RPMI8226 (cell line): ENCODE measurements around the gene DUSP22.
"Not testable (repeated sequence)": the region's sequence is repeated elsewhere in the genome, so short reads cannot be mapped to it uniquely, and the experiment has no call there.

Source experiments
- DNase-seq: peaks from one replicate; pipeline ENCODE4 v3.0.0-alpha.2; 2015

The DUSP22 gene

GRCh38 chr6:280775-281468 is 11.4 kb upstream of the DUSP22 start:
- no peak for DNase-seq

GRCh38 chr6:281469-282103 is 10.7 kb upstream of the DUSP22 start:
- no peak for DNase-seq

- DNase-seq = no peak
These were observed 10.0 kb upstream of the DUSP22 start for GRCh38 chr6:282177-282866.

GRCh38 chr6:282867-283416 is 9.3 kb upstream of the DUSP22 start:
- DNase-seq = no peak

GRCh38 chr6:284486-284885 is 7.8 kb upstream of the DUSP22 start:
- no peak for DNase-seq

GRCh38 chr6:285030-285771 is 7.1 kb upstream of the DUSP22 start:
- no peak for DNase-seq

GRCh38 chr6:285902-286301 is 6.4 kb upstream of the DUSP22 start:
- DNase-seq = not testable (repeated sequence)

- DNase-seq = peak; percentile 8
These were observed 5.4 kb upstream of the DUSP22 start for GRCh38 chr6:286681-287488.

GRCh38 chr6:287489-287860 is 4.8 kb upstream of the DUSP22 start:
- DNase-seq = peak; percentile 8

- DNase-seq = no peak
These were observed 3.4 kb upstream of the DUSP22 start for GRCh38 chr6:288866-289265.

- peak; percentile 92 for DNase-seq
These were observed 2.0 kb upstream of the DUSP22 start for GRCh38 chr6:290111-290922.

- DNase-seq = peak; percentile 93
These were observed 1.0 kb upstream of the DUSP22 start for GRCh38 chr6:291204-291696.

GRCh38 chr6:292506-293192 is 362 bp downstream of the DUSP22 start:
- DNase-seq = peak; percentile 100

- DNase-seq = peak; percentile 81
These were observed 1.2 kb downstream of the DUSP22 start for GRCh38 chr6:293193-294174.

GRCh38 chr6:294656-295565 is 2.6 kb downstream of the DUSP22 start:
- peak; percentile 77 for DNase-seq

GRCh38 chr6:296151-297122 is 4.2 kb downstream of the DUSP22 start:
- peak; percentile 86 for DNase-seq
